Neural progenitor cell (in vitro differentiated cells): ENCODE results near the gene SS18L1. TPM values are rescaled to one million over a fixed set of nuclear protein-coding genes. Genes with fewer than 3 reads are reported as not detected.

ENCODE experiments used
- DNase-seq: peaks from one replicate; pipeline ENCODE4 v3.0.0-alpha.2; 2016; ENCODE audit warnings: low spot score
- H2AFZ ChIP-seq: fragments of 200-600 bp; sonication (generic); replicated peaks from 2 replicates; pipeline ENCODE4 v1.6.1; 2016; ENCODE audit warnings: antibody characterized with exemption
- H3F3A ChIP-seq: fragments of 200-600 bp; sonication (generic); 2 replicates; pipeline ENCODE4 v1.6.1; 2016; ENCODE audit warnings: antibody characterized with exemption, low read depth
- H3K27ac ChIP-seq: fragments of 200-600 bp; sonication (generic); 2 replicates; pipeline ENCODE4 v1.5.1; 2016; ENCODE audit warnings: mild to moderate bottlenecking
- H3K27me3 ChIP-seq: fragments of 200-600 bp; sonication (generic); 2 replicates; pipeline ENCODE4 v1.6.1; 2016; ENCODE audit warnings: mild to moderate bottlenecking, moderate library complexity
- H3K36me3 ChIP-seq: fragments of 200-600 bp; sonication (generic); 2 replicates; pipeline ENCODE4 v1.5.1; 2016
- H3K4me1 ChIP-seq: fragments of 200-600 bp; sonication (generic); 2 replicates; pipeline ENCODE4 v1.6.1; 2016; ENCODE audit warnings: mixed run types
- H3K4me2 ChIP-seq: fragments of 200-600 bp; sonication (generic); 2 replicates; pipeline ENCODE4 v1.6.1; 2016
- H3K4me3 ChIP-seq: fragments of 200-600 bp; sonication (generic); 2 replicates; pipeline ENCODE4 v1.5.1; 2016
- H3K79me2 ChIP-seq: fragments of 200-600 bp; sonication (generic); 2 replicates; pipeline ENCODE4 v1.6.1; 2016; ENCODE audit warnings: low read depth
- H3K9ac ChIP-seq: fragments of 200-600 bp; sonication (generic); 2 replicates; pipeline ENCODE4 v1.6.1; 2016
- H3K9me3 ChIP-seq: fragments of 200-600 bp; sonication (generic); 2 replicates; pipeline ENCODE4 v1.5.1; 2016; ENCODE audit warnings: low read depth
- H4K20me1 ChIP-seq: fragments of 200-600 bp; sonication (generic); 2 replicates; pipeline ENCODE4 v1.6.1; 2016; ENCODE audit warnings: low read depth
- H3K27ac Mint-ChIP-seq: 3 replicates; pipeline ENCODE4 v1.8.0; 2021; ENCODE audit warnings: mixed read lengths
- H3K27me3 Mint-ChIP-seq: 2 replicates; pipeline ENCODE4 v1.8.0; 2022; ENCODE audit warnings: low read depth, mild to moderate bottlenecking, inconsistent platforms, moderate library complexity, mixed read lengths; ENCODE audit not compliant: insufficient read depth
- H3K36me3 Mint-ChIP-seq: 3 replicates; pipeline ENCODE4 v1.8.0; 2021; ENCODE audit warnings: mixed read lengths
- H3K4me1 Mint-ChIP-seq: 3 replicates; pipeline ENCODE4 v1.8.0; 2021; ENCODE audit warnings: mixed read lengths
- H3K4me3 Mint-ChIP-seq: 3 replicates; pipeline ENCODE4 v1.8.0; 2021; ENCODE audit warnings: mild to moderate bottlenecking, moderate library complexity, mixed read lengths
- H3K9me3 Mint-ChIP-seq: 3 replicates; pipeline ENCODE4 v1.8.0; 2020; ENCODE audit warnings: mixed read lengths
- CTCF ChIP-seq: fragments of 200-600 bp; sonication (generic); IDR thresholded peaks from 2 replicates; pipeline ENCODE4 v1.5.1; 2017; ENCODE audit warnings: antibody characterized with exemption, mild to moderate bottlenecking
- EZH2 ChIP-seq: fragments of 200-600 bp; sonication (generic); IDR thresholded peaks from 2 replicates; pipeline ENCODE4 v1.6.1; 2017; ENCODE audit warnings: antibody characterized with exemption, mild to moderate bottlenecking, moderate library complexity
- EZH2phosphoT487 ChIP-seq: fragments of 200-600 bp; sonication (generic); IDR thresholded peaks from 2 replicates; pipeline ENCODE4 v1.6.1; 2017; ENCODE audit warnings: antibody characterized with exemption
- total RNA-seq: library from RNA; depleted of rRNA; stranded (reverse); fragments of >200 nt; gene quantifications from 2 replicates; pipeline ENCODE4 v1.2.3, GENCODE V29; 2015; ENCODE audit warnings: low replicate concordance

The SS18L1 gene
- total RNA-seq, 1 donor from 2014 or later, result 25.5 TPM

DNA sequence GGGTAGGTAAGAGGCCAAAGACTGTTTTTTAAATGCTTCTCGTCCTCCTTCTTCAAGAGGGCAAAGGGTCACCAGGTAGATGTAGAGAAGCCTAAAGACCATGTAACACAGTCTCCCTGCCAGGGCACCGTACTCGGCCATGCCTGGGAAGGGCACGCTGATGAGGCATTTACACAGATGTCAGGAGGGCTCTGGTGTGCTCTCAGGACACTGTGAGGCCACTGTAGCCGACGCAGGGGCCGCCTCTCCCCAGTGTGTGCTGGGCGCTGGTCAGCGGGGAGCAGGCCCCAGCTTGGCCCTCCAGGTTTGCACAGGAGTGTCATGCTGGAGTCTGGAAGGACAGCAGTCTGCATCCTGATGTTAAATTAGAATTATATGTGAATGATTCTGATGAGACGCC is 32.1 kb downstream of the SS18L1 start:
- Histone ChIP-seq H3K4me3 (no peak overlapping the region), H3K27me3 (no peaks in the 10 kb centered on the region), H4K20me1 (no peaks in the 10 kb centered on the region), H3K4me1 (no peaks in the 10 kb centered on the region), H3K36me3 (peaks cover 7% of the 10 kb centered on the region), H3K79me2 (no peaks in the 10 kb centered on the region), H3K27ac (no peak overlapping the region), H3F3A (peaks cover 10% of the 10 kb centered on the region), H3K9ac (no peak overlapping the region), H3K4me2 (no peak overlapping the region), H3K9me3 (no peaks in the 10 kb centered on the region), H2AFZ (no peak overlapping the region)
- peaks cover 3% of the 10 kb centered on the region for H3K27me3 Mint-ChIP-seq
- peaks cover 17% of the 10 kb centered on the region for H3K36me3 Mint-ChIP-seq
- no peak for DNase-seq
- H3K27ac Mint-ChIP-seq, result no peak overlapping the region
- no peak for TF ChIP-seq CTCF
- no peak for TF ChIP-seq EZH2phosphoT487
- TF ChIP-seq EZH2, result no peak
- no peaks in the 10 kb centered on the region for H3K4me1 Mint-ChIP-seq
- H3K4me3 Mint-ChIP-seq, result no peak overlapping the region
- no peaks in the 10 kb centered on the region for H3K9me3 Mint-ChIP-seq

GRCh38 chr20:62176866-62177265 is 33.3 kb downstream of the SS18L1 start:
- H3F3A ChIP-seq, result peaks cover 22% of the 10 kb centered on the region
- no peak overlapping the region for H3K4me2 ChIP-seq
- Mint-ChIP-seq H3K36me3 (peaks cover 14% of the 10 kb centered on the region), H3K4me3 (no peak overlapping the region), H3K27ac (no peak overlapping the region), H3K4me1 (peaks cover 3% of the 10 kb centered on the region), H3K27me3 (peaks cover 3% of the 10 kb centered on the region), H3K9me3 (no peaks in the 10 kb centered on the region)
- no peaks in the 10 kb centered on the region for H3K9me3 ChIP-seq
- H3K9ac ChIP-seq, result no peak overlapping the region
- no peak overlapping the region for H2AFZ ChIP-seq
- no peaks in the 10 kb centered on the region for H4K20me1 ChIP-seq
- no peak overlapping the region for H3K27ac ChIP-seq
- H3K27me3 ChIP-seq, result no peaks in the 10 kb centered on the region
- TF ChIP-seq CTCF (no peak), EZH2phosphoT487 (no peak), EZH2 (no peak)
- H3K4me1 ChIP-seq, result peaks cover 3% of the 10 kb centered on the region
- H3K79me2 ChIP-seq, result no peaks in the 10 kb centered on the region
- H3K4me3 ChIP-seq, result no peak overlapping the region
- peaks cover 7% of the 10 kb centered on the region for H3K36me3 ChIP-seq
- no peak for DNase-seq

- Histone ChIP-seq H3K4me3 (no peak overlapping the region), H3K9ac (no peak overlapping the region), H3K4me1 (peaks cover 6% of the 10 kb centered on the region), H3F3A (peaks cover 26% of the 10 kb centered on the region), H3K27ac (no peak overlapping the region), H3K79me2 (no peaks in the 10 kb centered on the region), H3K9me3 (no peaks in the 10 kb centered on the region), H2AFZ (no peak overlapping the region), H4K20me1 (no peaks in the 10 kb centered on the region), H3K27me3 (no peaks in the 10 kb centered on the region), H3K36me3 (peaks cover 7% of the 10 kb centered on the region), H3K4me2 (no peak overlapping the region)
- Mint-ChIP-seq H3K27me3 (peaks cover 3% of the 10 kb centered on the region), H3K4me3 (no peak overlapping the region), H3K36me3 (peaks cover 14% of the 10 kb centered on the region), H3K4me1 (peaks cover 8% of the 10 kb centered on the region), H3K9me3 (no peaks in the 10 kb centered on the region), H3K27ac (no peak overlapping the region)
- no peak for DNase-seq
- TF ChIP-seq EZH2 (no peak), CTCF (no peak), EZH2phosphoT487 (no peak)
Observed at GRCh38 chr20:62177307-62177706, 33.7 kb downstream of the SS18L1 start.
